Fibroblast of lung (primary cell): Measurements from ENCODE around the gene C22orf15.

ENCODE experiments used
- EZH2 ChIP-seq: IDR thresholded peaks from 2 replicates; pipeline ENCODE4 v1.5.1; 2012; ENCODE audit warnings: low read length, control low read depth, mild to moderate bottlenecking; ENCODE audit errors: missing control alignments
- TF ChIP-seq, protein P1 (sequence below), 2 donors: IDR thresholded peaks in 1 of 2; conservative IDR thresholded peaks in 1 of 2; 1 replicate in 1 of 2; 2 replicates in 1 of 2; pipeline ENCODE4 v1.5.1; 2011 to 2012; ENCODE audit warnings: low read length in 2 of 2, control low read depth in 1 of 2, inconsistent platforms in 1 of 2, low read depth in 1 of 2, mild to moderate bottlenecking in 1 of 2

DNA sequence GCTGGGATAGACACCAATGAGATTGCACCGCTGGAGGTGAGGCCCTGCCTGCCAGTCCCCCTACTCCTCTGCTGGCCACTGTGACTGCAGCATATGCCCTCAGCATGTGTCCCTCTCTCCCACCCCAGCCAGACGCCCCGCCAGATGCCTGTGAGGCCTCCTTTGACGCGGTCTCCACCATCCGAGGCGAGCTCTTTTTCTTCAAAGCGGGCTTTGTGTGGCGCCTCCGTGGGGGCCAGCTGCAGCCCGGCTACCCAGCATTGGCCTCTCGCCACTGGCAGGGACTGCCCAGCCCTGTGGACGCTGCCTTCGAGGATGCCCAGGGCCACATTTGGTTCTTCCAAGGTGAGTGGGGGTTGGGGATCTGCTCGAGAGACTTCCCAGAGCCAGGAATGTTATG is 18.3 kb downstream of the C22orf15 start:
- TF ChIP-seq, protein P1, sequence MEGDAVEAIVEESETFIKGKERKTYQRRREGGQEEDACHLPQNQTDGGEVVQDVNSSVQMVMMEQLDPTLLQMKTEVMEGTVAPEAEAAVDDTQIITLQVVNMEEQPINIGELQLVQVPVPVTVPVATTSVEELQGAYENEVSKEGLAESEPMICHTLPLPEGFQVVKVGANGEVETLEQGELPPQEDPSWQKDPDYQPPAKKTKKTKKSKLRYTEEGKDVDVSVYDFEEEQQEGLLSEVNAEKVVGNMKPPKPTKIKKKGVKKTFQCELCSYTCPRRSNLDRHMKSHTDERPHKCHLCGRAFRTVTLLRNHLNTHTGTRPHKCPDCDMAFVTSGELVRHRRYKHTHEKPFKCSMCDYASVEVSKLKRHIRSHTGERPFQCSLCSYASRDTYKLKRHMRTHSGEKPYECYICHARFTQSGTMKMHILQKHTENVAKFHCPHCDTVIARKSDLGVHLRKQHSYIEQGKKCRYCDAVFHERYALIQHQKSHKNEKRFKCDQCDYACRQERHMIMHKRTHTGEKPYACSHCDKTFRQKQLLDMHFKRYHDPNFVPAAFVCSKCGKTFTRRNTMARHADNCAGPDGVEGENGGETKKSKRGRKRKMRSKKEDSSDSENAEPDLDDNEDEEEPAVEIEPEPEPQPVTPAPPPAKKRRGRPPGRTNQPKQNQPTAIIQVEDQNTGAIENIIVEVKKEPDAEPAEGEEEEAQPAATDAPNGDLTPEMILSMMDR (conservative IDR thresholded peaks at IDR 0.05 in 1 of 2, IDR thresholded peaks at IDR 0.05 in 1 of 2; ENCODE audit: low read depth in 1 of 2, low read length in 2 of 2), result no peak
- no peak for TF ChIP-seq EZH2
